ENCODE measurements around the gene ARHGAP9. TPM values are rescaled to one million over a fixed set of nuclear protein-coding genes. Genes with fewer than 3 reads are reported as not detected.
A peak's percentile ranks its signal among the peaks of the same experiment; 100 is the strongest.

Gene ARHGAP9
- total RNA-seq, 2 donors from 2014 or later, result 3.4 to 4.2 TPM

DNA sequence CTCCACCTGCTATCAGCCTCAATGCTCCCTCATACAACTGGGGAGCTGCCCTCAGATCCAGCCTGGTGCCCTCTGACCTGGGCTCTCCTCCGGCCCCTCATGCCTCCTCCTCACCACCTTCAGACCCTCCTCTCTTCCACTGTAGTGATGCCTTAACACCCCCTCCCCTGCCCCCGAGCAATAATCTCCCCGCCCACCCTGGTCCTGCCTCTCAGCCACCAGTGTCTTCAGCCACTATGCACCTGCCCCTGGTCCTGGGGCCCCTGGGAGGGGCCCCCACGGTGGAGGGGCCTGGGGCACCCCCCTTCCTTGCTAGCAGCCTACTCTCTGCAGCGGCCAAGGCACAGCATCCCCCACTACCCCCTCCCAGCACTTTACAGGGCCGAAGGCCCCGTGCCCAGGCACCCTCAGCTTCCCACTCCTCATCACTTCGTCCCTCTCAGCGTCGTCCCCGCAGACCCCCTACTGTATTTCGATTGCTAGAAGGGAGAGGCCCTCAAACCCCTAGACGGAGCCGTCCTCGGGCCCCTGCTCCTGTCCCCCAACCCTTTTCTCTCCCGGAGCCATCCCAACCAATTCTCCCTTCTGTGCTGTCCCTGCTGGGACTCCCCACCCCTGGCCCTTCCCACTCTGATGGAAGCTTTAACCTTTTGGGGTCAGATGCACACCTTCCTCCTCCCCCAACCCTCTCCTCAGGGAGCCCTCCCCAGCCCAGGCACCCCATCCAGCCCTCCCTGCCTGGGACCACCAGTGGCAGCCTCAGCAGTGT, 46.1 kb upstream of the ARHGAP9 start:
- H3K27ac ChIP-seq, result no peak overlapping the region
- H3K4me1 ChIP-seq, result peaks cover 0 to 45% of the 10 kb centered on the region in 2 donors
- H3K27me3 ChIP-seq, result no peaks in the 10 kb centered on the region
- DNase-seq (ENCODE audit: low spot score), result no peak
- peaks cover 69% of the 10 kb centered on the region for H3K36me3 ChIP-seq
- no peak overlapping the region for H3K4me3 ChIP-seq
- TF ChIP-seq, protein P1, sequence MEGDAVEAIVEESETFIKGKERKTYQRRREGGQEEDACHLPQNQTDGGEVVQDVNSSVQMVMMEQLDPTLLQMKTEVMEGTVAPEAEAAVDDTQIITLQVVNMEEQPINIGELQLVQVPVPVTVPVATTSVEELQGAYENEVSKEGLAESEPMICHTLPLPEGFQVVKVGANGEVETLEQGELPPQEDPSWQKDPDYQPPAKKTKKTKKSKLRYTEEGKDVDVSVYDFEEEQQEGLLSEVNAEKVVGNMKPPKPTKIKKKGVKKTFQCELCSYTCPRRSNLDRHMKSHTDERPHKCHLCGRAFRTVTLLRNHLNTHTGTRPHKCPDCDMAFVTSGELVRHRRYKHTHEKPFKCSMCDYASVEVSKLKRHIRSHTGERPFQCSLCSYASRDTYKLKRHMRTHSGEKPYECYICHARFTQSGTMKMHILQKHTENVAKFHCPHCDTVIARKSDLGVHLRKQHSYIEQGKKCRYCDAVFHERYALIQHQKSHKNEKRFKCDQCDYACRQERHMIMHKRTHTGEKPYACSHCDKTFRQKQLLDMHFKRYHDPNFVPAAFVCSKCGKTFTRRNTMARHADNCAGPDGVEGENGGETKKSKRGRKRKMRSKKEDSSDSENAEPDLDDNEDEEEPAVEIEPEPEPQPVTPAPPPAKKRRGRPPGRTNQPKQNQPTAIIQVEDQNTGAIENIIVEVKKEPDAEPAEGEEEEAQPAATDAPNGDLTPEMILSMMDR (IDR thresholded peaks at IDR 0.05), result no peak
- H3K9me3 ChIP-seq, result no peaks in the 10 kb centered on the region

DNA sequence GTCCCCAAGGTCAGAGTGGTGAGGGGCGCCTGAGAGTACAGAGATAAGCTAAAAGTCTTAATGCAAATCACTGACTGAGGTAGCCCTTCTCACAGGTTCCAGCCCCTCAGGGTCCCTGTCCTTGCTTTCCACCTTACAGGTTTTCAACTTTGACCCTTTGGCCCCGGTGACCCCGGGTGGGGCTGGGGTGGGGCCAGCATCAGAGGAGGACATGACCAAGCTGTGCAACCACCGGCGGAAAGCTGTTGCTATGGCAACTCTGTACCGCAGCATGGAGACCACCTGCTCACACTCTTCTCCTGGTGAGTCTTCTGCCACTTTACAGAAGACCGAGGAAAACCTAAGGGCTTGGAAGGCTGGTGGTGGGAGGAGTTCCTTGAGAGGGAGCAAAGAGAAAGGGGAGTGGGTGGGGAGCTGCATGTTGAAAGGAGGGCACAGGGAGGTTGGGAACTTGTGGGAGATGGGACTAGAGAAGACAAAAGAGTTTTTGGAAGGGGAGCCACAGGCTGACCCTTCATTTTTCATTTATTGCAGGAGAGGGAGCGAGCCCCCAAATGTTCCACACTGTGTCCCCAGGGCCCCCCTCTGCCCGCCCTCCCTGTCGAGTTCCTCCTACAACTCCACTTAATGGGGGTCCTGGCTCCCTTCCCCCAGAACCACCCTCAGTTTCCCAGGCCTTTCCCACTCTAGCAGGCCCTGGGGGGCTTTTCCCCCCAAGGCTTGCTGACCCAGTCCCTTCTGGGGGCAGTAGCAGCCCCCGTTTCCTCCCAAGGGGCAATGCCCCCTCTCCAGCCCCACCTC, 45.3 kb upstream of the ARHGAP9 start:
- Histone ChIP-seq H3K4me1 (peaks cover 0 to 47% of the 10 kb centered on the region in 2 donors), H3K4me3 (no peak overlapping the region)
- TF ChIP-seq, protein P1 (IDR thresholded peaks at IDR 0.05), result no peak

DNA sequence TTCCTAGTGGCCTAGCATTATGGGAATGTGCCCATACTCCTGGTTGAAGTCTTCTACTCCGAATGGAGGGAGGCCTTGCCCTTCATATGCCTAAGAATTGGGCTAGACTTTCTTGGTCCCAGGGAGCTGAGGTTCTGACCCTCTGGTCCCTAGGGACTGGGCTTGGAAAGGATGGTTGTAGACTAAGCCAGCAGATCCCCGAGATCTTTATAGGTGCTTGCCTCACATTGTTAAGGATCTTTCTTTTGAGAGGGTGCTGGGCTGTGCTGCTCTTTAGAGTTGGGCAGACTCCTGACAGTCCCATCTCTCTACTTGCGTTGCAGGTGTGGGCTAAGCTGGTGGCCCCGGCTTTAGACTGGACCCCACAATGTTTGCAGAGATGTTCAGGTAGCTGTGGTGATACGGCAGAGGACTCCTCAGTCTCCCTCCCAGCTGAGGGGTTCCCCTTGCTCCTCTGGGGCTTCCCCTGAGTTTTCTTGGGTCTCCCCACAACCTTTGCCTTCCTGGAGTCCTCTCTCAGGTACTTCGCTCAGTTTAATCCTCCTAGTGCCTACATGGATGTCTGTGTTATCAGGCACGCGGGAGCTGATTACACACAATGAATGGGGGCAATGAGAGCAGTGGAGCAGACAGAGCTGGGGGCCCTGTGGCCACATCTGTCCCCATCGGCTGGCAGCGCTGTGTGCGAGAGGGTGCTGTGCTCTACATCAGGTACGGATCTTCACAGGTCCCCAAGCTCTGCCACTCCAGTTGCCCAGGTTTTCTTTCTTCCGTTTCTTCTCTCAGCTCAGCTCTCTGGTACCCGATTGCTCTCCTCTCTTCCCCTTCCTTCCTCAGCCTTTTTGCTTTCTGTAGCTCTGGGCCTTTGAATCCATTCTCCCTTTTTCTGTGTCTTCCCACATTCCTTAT, 44.3 kb upstream of the ARHGAP9 start:
- no peaks in the 10 kb centered on the region for H3K9me3 ChIP-seq
- no peak for DNase-seq (ENCODE audit: low spot score)
- TF ChIP-seq, protein P1 (IDR thresholded peaks at IDR 0.05), result no peak
- H3K36me3 ChIP-seq, result peaks cover 51% of the 10 kb centered on the region
- H3K27ac ChIP-seq, result peak overlapping the region; percentile 97 to 100
- peaks cover 0 to 53% of the 10 kb centered on the region in 2 donors for H3K4me1 ChIP-seq
- no peaks in the 10 kb centered on the region for H3K27me3 ChIP-seq
- peak overlapping the region; percentile 93 to 97 for H3K4me3 ChIP-seq

More for the DNA sequence above, 45.3 kb upstream of the ARHGAP9 start:
- Histone ChIP-seq H3K27ac (no peak overlapping the region), H3K27me3 (no peaks in the 10 kb centered on the region), H3K9me3 (no peaks in the 10 kb centered on the region), H3K36me3 (peaks cover 62% of the 10 kb centered on the region)
- DNase-seq (ENCODE audit: low spot score), result no peak

DNA sequence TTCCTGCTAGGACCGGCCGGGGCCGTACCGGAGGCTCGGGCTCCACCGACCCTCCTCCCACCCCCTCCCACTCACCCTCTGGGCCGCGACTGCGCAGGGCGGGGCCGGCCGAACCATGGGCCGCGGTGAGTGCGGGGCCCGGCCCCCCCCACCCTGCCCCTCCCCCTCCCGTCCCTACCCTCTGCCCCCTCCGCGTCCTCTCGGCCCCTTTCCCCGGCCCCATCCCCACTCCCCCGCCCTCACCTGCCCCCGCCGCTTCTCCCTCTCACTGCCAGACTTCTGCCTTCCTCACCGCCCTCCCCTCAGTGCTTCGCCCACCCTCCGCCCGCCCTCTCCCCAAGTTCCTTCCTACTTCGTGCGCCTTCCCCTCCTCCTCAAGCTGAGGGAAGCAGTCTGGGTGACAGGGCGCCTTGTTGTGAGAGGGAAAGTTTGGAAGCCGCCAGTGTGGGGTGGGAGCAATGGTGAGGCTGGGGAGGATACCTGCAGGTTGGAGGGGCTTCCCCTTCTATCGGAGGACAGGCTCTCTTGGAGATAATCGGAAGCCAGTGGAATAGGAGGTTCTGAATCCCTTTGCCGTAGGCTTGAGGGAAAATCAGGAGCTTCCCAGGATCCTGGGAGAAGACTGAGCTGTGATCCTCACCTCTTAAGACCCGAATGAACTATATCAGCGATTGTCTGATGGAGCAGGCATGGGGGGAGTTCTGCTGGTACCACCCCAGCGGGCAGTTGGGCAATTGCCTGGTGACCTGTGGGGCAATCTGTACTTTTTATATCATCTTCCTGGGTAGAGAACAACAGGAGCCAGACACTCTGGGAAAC, 43.4 kb upstream of the ARHGAP9 start:
- peaks cover 0 to 62% of the 10 kb centered on the region in 2 donors for H3K4me1 ChIP-seq
- peaks cover 42% of the 10 kb centered on the region for H3K36me3 ChIP-seq
- DNase-seq (ENCODE audit: low spot score), result no peak
- H3K9me3 ChIP-seq, result no peaks in the 10 kb centered on the region
- TF ChIP-seq, protein P1 (IDR thresholded peaks at IDR 0.05), result no peak
- peak overlapping the region; percentile 97 to 100 for H3K27ac ChIP-seq
- H3K27me3 ChIP-seq, result no peaks in the 10 kb centered on the region
- H3K4me3 ChIP-seq, result peak overlapping the region; percentile 93 to 97
